ENCODE results near the gene APLP2.
"Not testable (repeated sequence)": the region's sequence is repeated elsewhere in the genome, so short reads cannot be mapped to it uniquely, and the experiment has no call there.

APLP2 gene

GRCh38 chr11:130177782-130178181 is 108.1 kb downstream of the APLP2 start:
- DNase-seq = no peak

GRCh38 chr11:130178441-130179339 is 109.0 kb downstream of the APLP2 start:
- DNase-seq = no peak

- no peak for DNase-seq
Measured at GRCh38 chr11:130179396-130180306, 110.0 kb downstream of the APLP2 start.

- no peak for DNase-seq
Measured at GRCh38 chr11:130180491-130180890, 110.8 kb downstream of the APLP2 start.

- no peak for DNase-seq
Measured at GRCh38 chr11:130180896-130181294, 111.2 kb downstream of the APLP2 start.

- DNase-seq = no peak
Measured at GRCh38 chr11:130181295-130182272, 111.9 kb downstream of the APLP2 start.

GRCh38 chr11:130183878-130184610 is 114.3 kb downstream of the APLP2 start:
- DNase-seq = no peak

- DNase-seq = no peak
Measured at GRCh38 chr11:130187096-130187495, 117.4 kb downstream of the APLP2 start.

- no peak for DNase-seq
Measured at GRCh38 chr11:130188047-130188446, 118.4 kb downstream of the APLP2 start.

GRCh38 chr11:130188585-130189347 is 119.1 kb downstream of the APLP2 start:
- DNase-seq = no peak

- no peak for DNase-seq
Measured at GRCh38 chr11:130189492-130190210, 120.0 kb downstream of the APLP2 start.

- no peak for DNase-seq
Measured at GRCh38 chr11:130190371-130190881, 120.7 kb downstream of the APLP2 start.

GRCh38 chr11:130191896-130192295 is 122.2 kb downstream of the APLP2 start:
- DNase-seq = no peak

GRCh38 chr11:130192845-130193267 is 123.2 kb downstream of the APLP2 start:
- no peak for DNase-seq

GRCh38 chr11:130193551-130193950 is 123.9 kb downstream of the APLP2 start:
- DNase-seq = not testable (repeated sequence)
